ENCODE data around the gene RIC3.

GRCh38 chr11:8097062-8097461, 71.8 kb downstream of the RIC3 start:
- TF ChIP-seq CTCF (IDR thresholded peaks at IDR 0.05): no peak
- TF ChIP-seq POLR2A (IDR thresholded peaks at IDR 0.05): no peak

Measured in uterus (tissue), 2 donors.